ENCODE measurements around the gene ULK4. TPM values are rescaled to one million over a fixed set of nuclear protein-coding genes. Genes with fewer than 3 reads are reported as not detected.
"Not testable (repeated sequence)": the region's sequence is repeated elsewhere in the genome, so short reads cannot be mapped to it uniquely, and the experiment has no call there.

ULK4 gene
- polyA plus RNA-seq, 4 donors, result 1.1 to 2.8 (median 1.8) TPM

- not testable (repeated sequence) for H3K4me1 ChIP-seq (ENCODE audit: control insufficient read depth in 3 of 3, insufficient read depth in 2 of 3, low read depth in 1 of 3, low read length in 2 of 3); H3K27me3 ChIP-seq (ENCODE audit: control insufficient read depth in 3 of 3, insufficient read depth in 3 of 3, low read length in 3 of 3); H3K4me3 ChIP-seq (ENCODE audit: low read depth in 1 of 3, low read length in 3 of 3); H3K9me3 ChIP-seq (ENCODE audit: control insufficient read depth in 2 of 2, insufficient read depth in 1 of 2, low read depth in 1 of 2, low read length in 1 of 2); DNase-seq; H3K27ac ChIP-seq (ENCODE audit: low read depth in 1 of 3, low read length in 2 of 3); FAIRE-seq; H3K36me3 ChIP-seq (ENCODE audit: control insufficient read depth in 3 of 3, insufficient read depth in 2 of 3, low read depth in 1 of 3, low read length in 3 of 3)
- 90 to 95% (median 92%) methylated on average over 12 of the region's 12 CpGs for WGBS, 3 donors
These were observed 266.1 kb downstream of the ULK4 start for GRCh38 chr3:41695806-41696205.

GRCh38 chr3:41693799-41694198 is 268.1 kb downstream of the ULK4 start:
- no peak overlapping the region for H3K27ac ChIP-seq (ENCODE audit: low read depth in 1 of 3, low read length in 2 of 3)
- H3K36me3 ChIP-seq (ENCODE audit: control insufficient read depth in 3 of 3, insufficient read depth in 2 of 3, low read depth in 1 of 3, low read length in 3 of 3), result no peaks in the 10 kb centered on the region
- H3K27me3 ChIP-seq (ENCODE audit: control insufficient read depth in 3 of 3, insufficient read depth in 3 of 3, low read length in 3 of 3), result no peaks in the 10 kb centered on the region
- H3K9me3 ChIP-seq (ENCODE audit: control insufficient read depth in 2 of 2, insufficient read depth in 1 of 2, low read depth in 1 of 2, low read length in 1 of 2), result peaks cover 0 to 3% of the 10 kb centered on the region in 2 donors
- peaks cover 0 to 2% (median 0%) of the 10 kb centered on the region in 3 donors for H3K4me1 ChIP-seq (ENCODE audit: control insufficient read depth in 3 of 3, insufficient read depth in 2 of 3, low read depth in 1 of 3, low read length in 2 of 3)
- H3K4me3 ChIP-seq (ENCODE audit: low read depth in 1 of 3, low read length in 3 of 3), result no peak overlapping the region
- no peak for DNase-seq
- FAIRE-seq, result no peak
- WGBS, 3 donors, result 56 to 74% (median 71%) methylated on average over 3 of the region's 3 CpGs

- peaks cover 0 to 2% of the 10 kb centered on the region in 2 donors for H3K9me3 ChIP-seq (ENCODE audit: control insufficient read depth in 2 of 2, insufficient read depth in 1 of 2, low read depth in 1 of 2, low read length in 1 of 2)
- WGBS, 3 donors, result 26 to 39% (median 35%) methylated on average over 5 of the region's 5 CpGs
- peak; percentile 72 to 77 for DNase-seq
- no peaks in the 10 kb centered on the region for H3K36me3 ChIP-seq (ENCODE audit: control insufficient read depth in 3 of 3, insufficient read depth in 2 of 3, low read depth in 1 of 3, low read length in 3 of 3)
- no peak overlapping the region for H3K4me3 ChIP-seq (ENCODE audit: low read depth in 1 of 3, low read length in 3 of 3)
- FAIRE-seq, result no peak
- no peak overlapping the region for H3K27ac ChIP-seq (ENCODE audit: low read depth in 1 of 3, low read length in 2 of 3)
- no peaks in the 10 kb centered on the region for H3K27me3 ChIP-seq (ENCODE audit: control insufficient read depth in 3 of 3, insufficient read depth in 3 of 3, low read length in 3 of 3)
- peaks cover 0 to 5% (median 0%) of the 10 kb centered on the region in 3 donors for H3K4me1 ChIP-seq (ENCODE audit: control insufficient read depth in 3 of 3, insufficient read depth in 2 of 3, low read depth in 1 of 3, low read length in 2 of 3)
These were observed 270.9 kb downstream of the ULK4 start for GRCh38 chr3:41690766-41691563.

- Histone ChIP-seq H3K27me3 (ENCODE audit: control insufficient read depth in 3 of 3, insufficient read depth in 3 of 3, low read length in 3 of 3) (no peaks in the 10 kb centered on the region), H3K4me1 (ENCODE audit: control insufficient read depth in 3 of 3, insufficient read depth in 2 of 3, low read depth in 1 of 3, low read length in 2 of 3) (peaks cover 0 to 19% (median 0%) of the 10 kb centered on the region in 3 donors), H3K27ac (ENCODE audit: low read depth in 1 of 3, low read length in 2 of 3) (peak overlapping the region in 1 of 3 donors; percentile 66), H3K9me3 (ENCODE audit: control insufficient read depth in 2 of 2, insufficient read depth in 1 of 2, low read depth in 1 of 2, low read length in 1 of 2) (no peaks in the 10 kb centered on the region), H3K4me3 (ENCODE audit: low read depth in 1 of 3, low read length in 3 of 3) (no peak overlapping the region), H3K36me3 (ENCODE audit: control insufficient read depth in 3 of 3, insufficient read depth in 2 of 3, low read depth in 1 of 3, low read length in 3 of 3) (no peaks in the 10 kb centered on the region)
- no peak for FAIRE-seq
- WGBS, 3 donors, result 53 to 60% (median 55%) methylated on average over 4 of the region's 4 CpGs
- peak in 1 of 2 donors; percentile 19 for DNase-seq
These were observed 273.1 kb downstream of the ULK4 start for GRCh38 chr3:41688595-41689380.

GRCh38 chr3:41684797-41685735 is 276.8 kb downstream of the ULK4 start:
- Histone ChIP-seq H3K4me1 (ENCODE audit: control insufficient read depth in 3 of 3, insufficient read depth in 2 of 3, low read depth in 1 of 3, low read length in 2 of 3) (peaks cover 0 to 25% (median 2%) of the 10 kb centered on the region in 3 donors), H3K27me3 (ENCODE audit: control insufficient read depth in 3 of 3, insufficient read depth in 3 of 3, low read length in 3 of 3) (no peaks in the 10 kb centered on the region), H3K9me3 (ENCODE audit: control insufficient read depth in 2 of 2, insufficient read depth in 1 of 2, low read depth in 1 of 2, low read length in 1 of 2) (no peaks in the 10 kb centered on the region), H3K4me3 (ENCODE audit: low read depth in 1 of 3, low read length in 3 of 3) (no peak overlapping the region), H3K27ac (ENCODE audit: low read depth in 1 of 3, low read length in 2 of 3) (no peak overlapping the region), H3K36me3 (ENCODE audit: control insufficient read depth in 3 of 3, insufficient read depth in 2 of 3, low read depth in 1 of 3, low read length in 3 of 3) (no peaks in the 10 kb centered on the region)
- DNase-seq (peak in 1 of 2 donors; percentile 31), FAIRE-seq (no peak)
- 76 to 87% (median 83%) methylated on average over 4 of the region's 4 CpGs for WGBS, 3 donors

GRCh38 chr3:41683666-41684350 is 278.1 kb downstream of the ULK4 start:
- Histone ChIP-seq H3K4me1 (ENCODE audit: control insufficient read depth in 3 of 3, insufficient read depth in 2 of 3, low read depth in 1 of 3, low read length in 2 of 3) (peaks cover 0 to 25% (median 2%) of the 10 kb centered on the region in 3 donors), H3K9me3 (ENCODE audit: control insufficient read depth in 2 of 2, insufficient read depth in 1 of 2, low read depth in 1 of 2, low read length in 1 of 2) (no peaks in the 10 kb centered on the region), H3K4me3 (ENCODE audit: low read depth in 1 of 3, low read length in 3 of 3) (no peak overlapping the region), H3K27ac (ENCODE audit: low read depth in 1 of 3, low read length in 2 of 3) (peak overlapping the region in 2 of 3 donors; percentile 71 to 72), H3K36me3 (ENCODE audit: control insufficient read depth in 3 of 3, insufficient read depth in 2 of 3, low read depth in 1 of 3, low read length in 3 of 3) (no peaks in the 10 kb centered on the region), H3K27me3 (ENCODE audit: control insufficient read depth in 3 of 3, insufficient read depth in 3 of 3, low read length in 3 of 3) (no peaks in the 10 kb centered on the region)
- FAIRE-seq, result no peak
- DNase-seq, result peak; percentile 92 to 97
- 30 to 65% (median 44%) methylated on average over 10 of the region's 10 CpGs for WGBS, 3 donors

- H3K36me3 ChIP-seq (ENCODE audit: control insufficient read depth in 3 of 3, insufficient read depth in 2 of 3, low read depth in 1 of 3, low read length in 3 of 3), result no peaks in the 10 kb centered on the region
- no peak overlapping the region for H3K4me3 ChIP-seq (ENCODE audit: low read depth in 1 of 3, low read length in 3 of 3)
- peak overlapping the region in 1 of 3 donors; percentile 72 for H3K27ac ChIP-seq (ENCODE audit: low read depth in 1 of 3, low read length in 2 of 3)
- WGBS, 3 donors, result 90 to 96% (median 95%) methylated on average over 6 of the region's 6 CpGs
- DNase-seq, result no peak
- no peaks in the 10 kb centered on the region for H3K9me3 ChIP-seq (ENCODE audit: control insufficient read depth in 2 of 2, insufficient read depth in 1 of 2, low read depth in 1 of 2, low read length in 1 of 2)
- FAIRE-seq, result no peak
- peaks cover 0 to 23% (median 2%) of the 10 kb centered on the region in 3 donors for H3K4me1 ChIP-seq (ENCODE audit: control insufficient read depth in 3 of 3, insufficient read depth in 2 of 3, low read depth in 1 of 3, low read length in 2 of 3)
- no peaks in the 10 kb centered on the region for H3K27me3 ChIP-seq (ENCODE audit: control insufficient read depth in 3 of 3, insufficient read depth in 3 of 3, low read length in 3 of 3)
These were observed 278.9 kb downstream of the ULK4 start for GRCh38 chr3:41682996-41683395.
